GM18499 (cell line): ENCODE measurements around the gene RHOB.
"Not testable (repeated sequence)": the region's sequence is repeated elsewhere in the genome, so short reads cannot be mapped to it uniquely, and the experiment has no call there.

ENCODE experiments used
- ATAC-seq: cut with Tn5 transposase; IDR thresholded peaks from one replicate; pipeline ENCODE4 v1.9.1; 2021; ENCODE audit warnings: moderate number of reproducible peaks; ENCODE audit not compliant: insufficient read depth, unreplicated experiment

RHOB gene

GRCh38 chr2:20487392-20488174 lies 40.7 kb downstream of the RHOB start:
- no peak for ATAC-seq

- no peak for ATAC-seq
These were observed 41.3 kb downstream of the RHOB start for GRCh38 chr2:20488201-20488641.

GRCh38 chr2:20488782-20489181 lies 41.9 kb downstream of the RHOB start:
- no peak for ATAC-seq

- no peak for ATAC-seq
These were observed 43.7 kb downstream of the RHOB start for GRCh38 chr2:20490300-20491181.

- no peak for ATAC-seq
These were observed 45.1 kb downstream of the RHOB start for GRCh38 chr2:20491739-20492531.

GRCh38 chr2:20493095-20493494 lies 46.2 kb downstream of the RHOB start:
- ATAC-seq = not testable (repeated sequence)

GRCh38 chr2:20494241-20494640 lies 47.4 kb downstream of the RHOB start:
- no peak for ATAC-seq

GRCh38 chr2:20496076-20496872 lies 49.4 kb downstream of the RHOB start:
- no peak for ATAC-seq

GRCh38 chr2:20496942-20497341 lies 50.1 kb downstream of the RHOB start:
- no peak for ATAC-seq
